GM12892 (cell line): ENCODE results near the gene SGF29.

ENCODE experiments used
- POLR2A ChIP-seq: IDR thresholded peaks from 2 replicates; pipeline ENCODE4 v1.6.1; 2011; ENCODE audit warnings: low read depth, low read length, control low read depth
- POLR2AphosphoS5 ChIP-seq: IDR thresholded peaks from 2 replicates; pipeline ENCODE4 v1.6.1; 2011; ENCODE audit warnings: low read depth, low read length, control low read depth
- TAF1 ChIP-seq: IDR thresholded peaks from 2 replicates; pipeline ENCODE4 v1.6.1; 2011; ENCODE audit warnings: low read depth, mild to moderate bottlenecking, control low read depth, low read length, borderline replicate concordance

GRCh38 chr16:28529124-28529523, 24.6 kb upstream of the SGF29 start:
- TF ChIP-seq POLR2A (no peak), POLR2AphosphoS5 (no peak), TAF1 (no peak)
